Ectodermal cell (in vitro differentiated cells): Measurements from ENCODE around the gene PARD3B.

ENCODE experiments used
- H3K27ac ChIP-seq: 2 replicates; pipeline ENCODE4 v1.7.0; 2013; ENCODE audit warnings: mild to moderate bottlenecking, low read depth, low read length; ENCODE audit not compliant: insufficient read depth, poor library complexity, severe bottlenecking
- H3K27me3 ChIP-seq: 2 replicates; pipeline ENCODE4 v1.7.0; 2013; ENCODE audit warnings: mild to moderate bottlenecking, low read length; ENCODE audit not compliant: insufficient read depth, control insufficient read depth, poor library complexity, severe bottlenecking
- H3K36me3 ChIP-seq: one replicate; pipeline ENCODE4 v1.7.0; 2013; ENCODE audit warnings: low read length; ENCODE audit not compliant: control insufficient read depth, insufficient read depth
- H3K4me1 ChIP-seq: one replicate; pipeline ENCODE4 v1.7.0; 2013; ENCODE audit warnings: low read length; ENCODE audit not compliant: control insufficient read depth, insufficient read depth
- H3K4me3 ChIP-seq: 2 replicates; pipeline ENCODE4 v1.7.0; 2013; ENCODE audit warnings: low read depth, low read length, control low read depth; ENCODE audit not compliant: insufficient read depth
- H3K9me3 ChIP-seq: 2 replicates; pipeline ENCODE4 v1.7.0; 2013; ENCODE audit warnings: mild to moderate bottlenecking, low read length, moderate library complexity; ENCODE audit not compliant: control insufficient read depth
- WGBS, 2 experiments: methylation state at CpG; one replicate each; pipeline ENCODE4 v1.1.7; 2013; ENCODE audit warnings: missing lambda C conversion rate in 2 of 2; 5-methylcytosine and 5-hydroxymethylcytosine counted together

PARD3B gene

DNA sequence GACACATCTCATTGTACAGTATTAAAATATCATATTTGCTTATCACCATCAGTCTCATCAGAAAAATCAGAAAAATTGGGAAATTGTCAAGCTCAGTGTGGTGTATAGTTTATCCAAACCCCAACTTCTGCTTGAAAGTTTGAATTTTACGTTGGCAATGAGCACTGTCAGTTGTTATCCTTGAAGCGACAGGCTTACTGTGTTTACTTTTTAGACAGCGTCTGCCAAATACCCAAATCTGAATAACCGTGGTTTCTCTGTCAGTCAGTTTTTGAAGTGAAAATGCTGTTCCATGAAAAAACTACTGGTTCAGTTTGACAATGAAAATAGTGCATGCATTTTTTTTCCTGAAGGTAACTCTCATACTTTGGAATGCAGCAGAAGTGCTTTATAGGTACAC, 70.2 kb downstream of the PARD3B start:
- Histone ChIP-seq H3K4me3 (no peak overlapping the region), H3K27me3 (no peaks in the 10 kb centered on the region), H3K36me3 (no peaks in the 10 kb centered on the region), H3K4me1 (no peaks in the 10 kb centered on the region), H3K27ac (no peak overlapping the region), H3K9me3 (no peaks in the 10 kb centered on the region)
- WGBS, 2 experiments, result 94 to 98% methylated on average over 4 of the region's 4 CpGs

DNA sequence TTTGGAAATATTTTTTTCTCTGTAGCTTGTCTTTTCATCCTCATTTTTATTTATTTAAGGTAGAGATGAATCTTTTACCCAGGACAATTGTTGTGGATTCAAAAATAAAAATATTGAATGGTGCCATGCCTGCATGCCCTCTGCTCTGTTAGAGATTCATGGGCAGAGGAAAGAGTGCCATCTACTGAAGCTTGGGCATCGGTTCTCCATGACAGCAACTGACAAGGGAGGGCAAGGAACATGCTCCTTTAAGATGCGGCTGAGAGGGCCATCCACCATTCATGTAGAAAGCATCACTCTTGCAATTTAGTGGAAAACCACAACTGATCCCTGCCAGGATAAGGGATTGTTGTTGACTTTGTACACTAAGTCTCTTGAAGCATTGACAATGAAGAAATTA, 79.9 kb downstream of the PARD3B start:
- 79 to 97% methylated on average over 2 of the region's 2 CpGs for WGBS, 2 experiments
- no peaks in the 10 kb centered on the region for H3K4me1 ChIP-seq
- no peak overlapping the region for H3K27ac ChIP-seq
- H3K9me3 ChIP-seq, result no peaks in the 10 kb centered on the region
- no peaks in the 10 kb centered on the region for H3K36me3 ChIP-seq
- no peak overlapping the region for H3K4me3 ChIP-seq
- no peaks in the 10 kb centered on the region for H3K27me3 ChIP-seq

DNA sequence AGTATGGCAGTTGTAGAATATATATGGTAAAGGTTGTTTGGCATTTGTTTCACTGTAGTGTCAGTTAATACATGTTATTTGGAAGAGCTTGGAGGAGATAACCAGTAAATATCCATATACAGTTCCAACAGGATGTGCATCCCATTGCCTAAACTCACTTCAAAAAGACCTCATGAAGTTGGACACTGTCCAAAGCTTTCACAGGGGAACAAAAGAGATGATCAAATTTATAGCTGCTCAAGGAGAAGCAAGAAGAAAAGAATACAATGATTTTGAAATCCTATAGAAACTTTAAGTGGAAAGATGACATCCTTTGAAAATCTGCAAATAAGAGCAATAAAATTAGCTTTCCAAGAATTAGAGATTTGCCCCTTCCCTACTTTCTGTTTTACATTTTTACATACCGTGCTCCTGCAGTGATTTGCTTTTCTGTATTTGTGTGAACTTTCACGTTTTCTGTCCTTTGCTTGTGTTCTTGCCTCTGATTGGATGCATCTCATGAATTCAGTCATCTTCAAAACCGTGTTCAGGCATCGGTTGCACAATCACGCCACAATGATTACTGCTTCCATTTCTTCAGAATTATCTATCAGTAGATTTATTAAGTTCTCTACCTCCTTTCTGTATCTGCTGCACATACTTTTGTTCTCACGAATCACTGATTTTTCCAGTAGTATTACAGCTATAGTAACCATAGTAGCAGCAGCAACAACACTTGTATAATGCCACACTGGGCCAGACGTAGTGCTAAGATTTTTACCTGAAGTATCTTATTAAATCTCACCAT, 83.8 kb downstream of the PARD3B start:
- H3K27me3 ChIP-seq, result no peaks in the 10 kb centered on the region
- 90 to 96% methylated on average over 6 of the region's 7 CpGs for WGBS, 2 experiments
- no peak overlapping the region for H3K4me3 ChIP-seq
- no peaks in the 10 kb centered on the region for H3K4me1 ChIP-seq
- H3K27ac ChIP-seq, result no peak overlapping the region
- H3K36me3 ChIP-seq, result no peaks in the 10 kb centered on the region
- H3K9me3 ChIP-seq, result no peaks in the 10 kb centered on the region

DNA sequence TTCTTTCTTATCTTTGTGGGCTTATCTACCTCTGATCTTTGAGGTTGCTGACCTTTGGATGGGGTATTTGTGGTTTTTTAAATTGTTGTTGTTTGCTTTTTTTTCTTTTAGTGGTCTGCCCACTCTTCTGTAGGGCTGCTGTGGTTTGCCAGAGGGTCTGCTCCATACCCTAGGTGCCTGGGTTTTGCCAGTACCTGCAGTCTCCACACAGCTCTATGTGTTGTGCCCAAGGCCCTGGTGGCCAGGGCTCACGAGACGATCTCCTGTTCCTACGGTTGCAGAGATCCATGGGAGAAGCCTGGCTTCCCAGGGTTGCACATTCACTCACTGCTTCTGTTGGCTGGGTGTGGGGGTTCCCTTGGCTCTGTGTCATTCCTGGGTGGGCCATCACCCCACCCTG, 87.1 kb downstream of the PARD3B start:
- Histone ChIP-seq H3K4me3 (no peak overlapping the region), H3K9me3 (no peaks in the 10 kb centered on the region), H3K27ac (no peak overlapping the region), H3K4me1 (no peaks in the 10 kb centered on the region), H3K27me3 (no peaks in the 10 kb centered on the region), H3K36me3 (no peaks in the 10 kb centered on the region)
- 91 to 95% methylated on average over 3 of the region's 3 CpGs for WGBS, 2 experiments

DNA sequence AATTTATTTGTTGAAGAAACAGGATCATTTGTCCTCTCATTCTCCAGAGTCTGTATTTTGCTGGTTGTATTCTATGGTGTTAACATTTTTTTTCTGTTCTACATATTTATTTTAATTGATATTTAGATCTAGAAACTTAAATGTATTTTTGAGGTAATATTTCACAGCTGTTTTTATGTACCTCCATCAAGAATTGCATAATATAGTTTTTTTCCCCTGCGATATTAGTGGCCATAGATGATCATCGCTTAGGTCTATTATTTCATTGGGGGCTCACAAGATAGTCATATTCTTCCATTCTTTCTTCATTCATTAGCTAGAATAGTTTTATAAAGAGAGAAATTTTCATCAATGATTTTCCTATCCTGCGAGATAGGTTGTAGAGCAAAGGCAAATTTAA, 89.3 kb downstream of the PARD3B start:
- H3K4me3 ChIP-seq, result no peak overlapping the region
- WGBS, 2 experiments, result 91% methylated on average over 3 of the region's 3 CpGs; no CpG with 5 or more reads in 1 of the 2 experiments
- H3K9me3 ChIP-seq, result no peaks in the 10 kb centered on the region
- H3K4me1 ChIP-seq, result no peaks in the 10 kb centered on the region
- H3K27ac ChIP-seq, result no peak overlapping the region
- H3K36me3 ChIP-seq, result no peaks in the 10 kb centered on the region
- no peaks in the 10 kb centered on the region for H3K27me3 ChIP-seq

DNA sequence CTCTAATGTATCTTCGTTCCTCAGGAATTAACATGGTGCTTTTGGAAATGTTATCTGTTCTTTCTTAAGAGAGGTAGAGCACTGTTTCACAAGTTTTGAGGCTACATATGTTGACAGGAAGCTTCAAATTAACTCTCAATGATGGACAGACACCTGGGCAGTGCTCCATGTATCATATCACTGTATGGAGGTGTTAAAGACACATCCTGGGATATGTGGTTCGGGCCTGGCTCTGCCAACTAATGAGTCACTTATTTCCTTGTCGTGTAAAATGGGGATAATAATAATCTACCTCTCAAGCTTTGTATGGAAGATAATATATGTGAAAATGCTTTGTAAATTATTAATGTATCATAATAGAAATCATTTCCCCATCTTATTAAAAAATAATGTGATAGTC, 90.2 kb downstream of the PARD3B start:
- no peaks in the 10 kb centered on the region for H3K4me1 ChIP-seq
- H3K9me3 ChIP-seq, result no peaks in the 10 kb centered on the region
- H3K27ac ChIP-seq, result no peak overlapping the region
- H3K4me3 ChIP-seq, result no peak overlapping the region
- H3K36me3 ChIP-seq, result no peaks in the 10 kb centered on the region
- no peaks in the 10 kb centered on the region for H3K27me3 ChIP-seq
- WGBS, 2 experiments, result 92 to 98% methylated on average over 2 of the region's 3 CpGs

DNA sequence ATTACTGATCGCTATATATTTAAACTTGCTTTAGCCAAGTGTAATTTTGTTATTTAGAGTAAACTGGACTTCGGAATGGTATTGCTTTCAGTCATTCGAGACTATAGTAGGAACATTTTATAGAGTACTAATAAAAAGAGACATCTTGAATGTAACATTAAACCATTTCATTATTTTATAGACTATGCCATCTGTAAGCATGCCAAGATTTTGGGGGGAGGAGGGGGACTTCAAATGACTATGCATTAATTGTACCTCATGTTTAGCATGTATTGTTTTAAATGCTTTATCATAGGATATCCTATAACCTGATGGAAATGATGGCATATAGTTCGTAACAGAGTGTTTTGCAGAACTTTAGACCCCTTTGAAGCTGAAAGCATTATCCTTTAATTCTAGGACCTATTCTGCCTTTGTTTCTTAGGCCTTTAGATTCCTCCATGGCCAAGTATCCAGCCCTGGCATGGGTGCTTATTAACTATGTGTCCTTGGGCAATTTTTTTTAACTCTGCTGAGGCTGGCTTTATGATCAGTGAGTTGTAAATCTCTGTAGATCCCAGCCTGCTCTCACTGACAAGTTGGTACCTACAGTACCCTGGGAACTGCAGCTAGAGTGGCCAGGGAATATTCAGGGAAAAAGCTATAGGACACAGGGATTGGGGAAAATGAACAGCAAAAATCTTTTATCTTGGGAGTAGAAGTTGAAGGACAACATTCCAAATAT, 93.4 kb downstream of the PARD3B start:
- H3K4me1 ChIP-seq, result no peaks in the 10 kb centered on the region
- no peak overlapping the region for H3K27ac ChIP-seq
- no peaks in the 10 kb centered on the region for H3K9me3 ChIP-seq
- no peaks in the 10 kb centered on the region for H3K27me3 ChIP-seq
- 90 to 96% methylated on average over 1 to 4 of the region's 4 CpGs for WGBS, 2 experiments
- no peaks in the 10 kb centered on the region for H3K36me3 ChIP-seq
- no peak overlapping the region for H3K4me3 ChIP-seq

DNA sequence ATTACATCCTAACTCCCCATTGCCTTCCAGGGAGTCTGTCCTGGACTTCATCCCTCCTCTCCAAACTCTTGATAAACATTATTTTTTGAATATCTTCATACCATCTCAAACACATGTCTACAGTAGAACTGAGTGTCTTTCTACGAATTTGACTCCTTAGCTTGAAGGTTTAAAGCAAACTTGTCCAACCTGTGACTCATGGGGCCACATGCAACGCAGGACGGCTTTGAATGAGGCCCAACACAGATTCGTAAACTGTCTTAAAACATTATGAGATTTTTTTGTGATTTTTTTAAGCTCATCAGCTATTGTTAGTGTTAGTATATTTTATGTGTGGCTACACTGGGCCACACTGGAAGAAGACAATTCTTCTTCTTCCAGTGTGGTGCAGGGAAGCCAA, 98.1 kb downstream of the PARD3B start:
- no peak overlapping the region for H3K27ac ChIP-seq
- H3K36me3 ChIP-seq, result no peaks in the 10 kb centered on the region
- no peaks in the 10 kb centered on the region for H3K9me3 ChIP-seq
- no peak overlapping the region for H3K4me3 ChIP-seq
- 95 to 98% methylated on average over 4 of the region's 4 CpGs for WGBS, 2 experiments
- H3K27me3 ChIP-seq, result no peaks in the 10 kb centered on the region
- no peaks in the 10 kb centered on the region for H3K4me1 ChIP-seq

DNA sequence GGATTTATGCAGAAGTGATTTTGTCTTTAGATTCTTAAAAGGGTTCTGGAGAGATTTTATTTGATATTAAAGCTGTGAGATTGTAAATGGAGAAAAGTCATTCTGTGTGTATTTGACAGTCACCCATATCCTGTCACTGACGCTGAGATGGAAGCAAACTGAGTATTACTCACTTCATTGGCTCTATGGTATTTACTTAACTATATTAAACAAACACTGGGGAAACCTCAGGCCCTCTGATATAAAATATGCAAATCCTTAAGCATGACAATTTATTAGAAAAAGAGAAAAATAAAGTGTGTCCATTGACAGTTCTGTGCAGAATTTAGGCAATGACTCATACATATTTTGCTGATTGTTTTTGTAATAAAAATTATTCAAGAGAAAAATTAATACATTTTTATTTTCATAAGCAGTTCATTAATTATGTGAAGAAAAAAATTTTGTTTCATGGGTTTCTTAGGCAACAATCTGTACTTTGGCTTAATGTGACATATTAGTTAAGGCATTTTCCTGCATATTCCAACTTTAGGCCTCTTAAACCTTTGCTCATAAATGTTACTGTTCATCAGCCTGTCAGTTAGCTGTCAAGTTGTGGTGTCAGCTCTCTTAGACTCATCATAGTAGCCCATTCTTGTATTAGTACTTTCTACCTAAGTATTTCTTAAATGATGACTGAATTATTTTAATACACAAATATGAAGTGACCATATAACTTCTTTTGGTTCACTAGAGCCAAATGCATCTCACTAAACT, 99.9 kb downstream of the PARD3B start:
- H3K27me3 ChIP-seq, result no peaks in the 10 kb centered on the region
- H3K4me3 ChIP-seq, result no peak overlapping the region
- no peaks in the 10 kb centered on the region for H3K4me1 ChIP-seq
- no peak overlapping the region for H3K27ac ChIP-seq
- WGBS, 2 experiments, result 83% methylated on average over 1 of the region's 1 CpG; no CpG with 5 or more reads in 1 of the 2 experiments
- H3K36me3 ChIP-seq, result no peaks in the 10 kb centered on the region
- no peaks in the 10 kb centered on the region for H3K9me3 ChIP-seq

DNA sequence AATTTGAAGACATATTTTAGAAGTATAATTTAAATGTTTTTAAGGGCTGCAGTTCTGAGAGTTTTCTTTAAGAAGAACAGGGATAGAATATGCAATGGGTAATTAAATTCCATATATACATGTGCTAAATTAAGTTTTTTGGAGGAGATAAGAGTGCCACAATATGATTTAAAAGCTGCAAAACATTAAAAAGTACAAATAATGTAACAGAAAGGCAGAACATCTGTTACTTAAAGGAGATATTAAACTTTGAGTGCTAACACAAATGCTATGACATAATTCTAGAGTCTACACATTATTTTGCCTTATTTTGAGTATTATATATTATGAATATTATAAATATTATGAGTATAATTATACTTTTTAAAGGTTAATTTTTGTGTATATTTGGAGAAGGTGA, 102.4 kb downstream of the PARD3B start:
- Histone ChIP-seq H3K27me3 (no peaks in the 10 kb centered on the region), H3K9me3 (no peaks in the 10 kb centered on the region), H3K36me3 (no peaks in the 10 kb centered on the region), H3K4me3 (no peak overlapping the region), H3K27ac (no peak overlapping the region), H3K4me1 (no peaks in the 10 kb centered on the region)
